Measurements from ENCODE around the gene PURA.
"Not testable (repeated sequence)": the region's sequence is repeated elsewhere in the genome, so short reads cannot be mapped to it uniquely, and the experiment has no call there.

Gene PURA

DNA sequence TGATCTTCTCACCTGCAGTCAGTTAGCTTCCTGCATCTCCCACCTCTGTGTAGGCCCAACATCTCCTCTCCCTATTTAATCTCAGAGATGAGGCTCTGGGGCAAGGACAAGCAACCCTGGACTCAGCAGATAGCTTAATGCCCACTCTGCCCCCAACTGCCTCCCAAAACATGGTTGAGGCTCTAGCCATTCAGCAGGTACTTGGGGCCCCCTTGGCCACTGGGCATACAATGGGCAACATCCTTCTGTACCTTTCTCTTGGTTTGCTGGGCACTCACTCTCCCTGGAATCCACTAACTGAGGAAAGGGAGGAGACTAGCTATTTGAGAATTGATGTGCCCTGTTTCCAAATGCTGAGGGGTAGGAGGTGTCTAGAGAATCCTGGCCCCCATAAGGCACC lies 21.2 kb downstream of the PURA start:
- no peak for DNase-seq (ENCODE audit: low spot score)

- DNase-seq (ENCODE audit: low spot score): no peak
These were observed 22.7 kb downstream of the PURA start for GRCh38 chr5:140136624-140137023.

DNA sequence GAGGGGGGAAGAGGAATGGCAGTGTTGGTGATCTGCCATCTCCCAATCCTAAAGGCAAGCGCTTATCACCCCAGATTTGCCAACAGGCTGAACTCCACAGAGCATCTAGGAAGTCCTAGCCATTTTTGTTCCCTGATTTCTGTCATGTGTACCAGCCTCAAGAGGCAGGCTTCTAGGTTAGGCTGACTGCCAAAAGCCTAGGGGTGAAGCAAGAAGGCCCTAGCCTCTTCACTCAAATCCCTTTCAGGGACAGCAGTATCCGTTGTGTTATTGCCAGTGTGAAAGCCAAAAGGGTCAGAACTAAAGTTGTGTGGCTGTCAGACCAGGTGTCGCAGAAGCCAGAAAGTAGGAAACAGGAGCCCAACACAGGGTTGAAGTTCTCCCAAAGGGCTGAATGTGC lies 26.5 kb downstream of the PURA start:
- DNase-seq (ENCODE audit: low spot score): no peak

- DNase-seq (ENCODE audit: low spot score): peak; percentile 82
These were observed 27.3 kb downstream of the PURA start for GRCh38 chr5:140141241-140141640.

GRCh38 chr5:140142246-140142645 lies 28.3 kb downstream of the PURA start:
- DNase-seq (ENCODE audit: low spot score): no peak

DNA sequence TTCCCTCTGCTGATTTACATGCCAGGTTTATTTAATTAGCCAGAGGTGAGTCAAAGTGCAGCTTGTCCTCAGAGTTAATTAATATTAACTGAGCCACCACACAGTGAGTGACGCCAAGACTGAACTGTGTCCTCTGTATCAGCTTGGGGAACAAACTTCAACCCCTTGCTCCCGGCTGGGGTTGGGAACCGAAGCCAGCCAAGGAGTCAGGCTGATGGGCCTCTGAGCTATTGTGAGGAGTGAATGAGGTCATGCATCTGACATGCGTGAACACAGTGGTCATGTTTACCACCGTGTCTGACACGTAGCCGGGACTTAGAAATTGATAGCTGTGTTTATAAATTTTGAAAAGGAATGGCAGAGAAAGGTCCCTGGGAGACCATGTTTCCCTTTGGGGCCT lies 28.9 kb downstream of the PURA start:
- no peak for DNase-seq (ENCODE audit: low spot score)

GRCh38 chr5:140143521-140144258 lies 29.8 kb downstream of the PURA start:
- DNase-seq (ENCODE audit: low spot score): no peak

DNA sequence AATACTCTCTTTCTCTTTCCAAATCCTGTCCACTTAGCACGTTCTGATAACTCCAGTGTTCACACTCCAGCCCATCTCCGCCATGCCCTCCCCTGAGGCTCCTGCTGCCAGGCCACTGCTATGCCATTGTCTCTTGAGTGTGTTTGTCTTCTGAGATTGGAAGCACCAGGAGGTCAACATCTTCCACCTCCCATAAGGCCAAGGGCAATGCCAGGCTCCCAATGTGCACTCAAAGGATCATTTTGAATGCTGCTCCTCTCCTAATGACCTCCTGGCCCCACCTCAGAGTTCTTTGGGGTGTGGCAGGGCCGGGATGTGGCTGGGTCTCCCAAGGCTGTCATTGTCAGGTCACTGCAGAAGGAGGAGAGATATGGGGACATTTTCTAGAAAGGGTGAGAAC lies 31.3 kb downstream of the PURA start:
- DNase-seq (ENCODE audit: low spot score): no peak

- peak; percentile 92 for DNase-seq (ENCODE audit: low spot score)
These were observed 32.1 kb downstream of the PURA start for GRCh38 chr5:140145818-140146522.

- DNase-seq (ENCODE audit: low spot score): no peak
These were observed 32.6 kb downstream of the PURA start for GRCh38 chr5:140146523-140146842.

DNA sequence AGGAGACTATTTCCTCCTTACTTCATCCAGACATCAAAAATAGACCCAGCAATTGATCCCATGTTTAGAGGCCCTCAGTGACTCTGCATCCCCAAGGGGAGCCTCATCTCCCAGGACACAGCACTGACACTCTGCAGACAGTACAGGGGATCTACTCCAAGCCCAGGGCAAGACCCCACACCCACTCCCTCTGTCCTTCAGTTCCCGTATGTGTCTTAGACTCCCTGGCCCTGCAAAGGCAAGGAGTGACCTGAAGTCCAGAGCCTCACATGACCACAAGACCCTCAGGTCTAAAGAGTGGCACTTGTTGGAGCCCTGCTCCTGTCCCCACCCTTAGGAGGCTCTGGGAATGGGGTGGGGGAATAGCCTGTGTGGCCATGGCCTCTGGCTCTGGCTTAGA lies 33.6 kb downstream of the PURA start:
- DNase-seq (ENCODE audit: low spot score): no peak

- peak; percentile 49 for DNase-seq (ENCODE audit: low spot score)
These were observed 34.6 kb downstream of the PURA start for GRCh38 chr5:140148508-140148907.

DNA sequence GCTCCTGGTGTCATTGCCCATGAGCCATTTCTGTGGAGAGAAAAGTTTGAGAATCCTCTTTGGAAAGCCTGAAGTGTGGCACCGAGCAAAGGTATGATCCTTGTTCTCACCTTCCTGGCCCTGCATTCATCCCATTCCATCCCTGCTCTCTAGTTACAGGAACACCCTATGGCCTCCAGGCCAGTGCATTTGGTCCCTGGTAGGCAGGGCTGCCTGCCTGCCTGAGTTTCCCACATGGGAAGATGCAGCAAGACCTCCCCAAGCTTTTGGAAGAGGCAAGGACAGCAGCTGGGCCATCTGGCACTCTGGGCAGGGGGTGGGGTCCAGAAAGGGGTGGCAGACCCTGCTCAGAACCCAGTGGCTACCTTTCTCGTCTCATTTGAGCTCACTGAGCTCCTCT lies 36.3 kb downstream of the PURA start:
- DNase-seq (ENCODE audit: low spot score): no peak

GRCh38 chr5:140151144-140152021 lies 37.5 kb downstream of the PURA start:
- no peak for DNase-seq (ENCODE audit: low spot score)

DNA sequence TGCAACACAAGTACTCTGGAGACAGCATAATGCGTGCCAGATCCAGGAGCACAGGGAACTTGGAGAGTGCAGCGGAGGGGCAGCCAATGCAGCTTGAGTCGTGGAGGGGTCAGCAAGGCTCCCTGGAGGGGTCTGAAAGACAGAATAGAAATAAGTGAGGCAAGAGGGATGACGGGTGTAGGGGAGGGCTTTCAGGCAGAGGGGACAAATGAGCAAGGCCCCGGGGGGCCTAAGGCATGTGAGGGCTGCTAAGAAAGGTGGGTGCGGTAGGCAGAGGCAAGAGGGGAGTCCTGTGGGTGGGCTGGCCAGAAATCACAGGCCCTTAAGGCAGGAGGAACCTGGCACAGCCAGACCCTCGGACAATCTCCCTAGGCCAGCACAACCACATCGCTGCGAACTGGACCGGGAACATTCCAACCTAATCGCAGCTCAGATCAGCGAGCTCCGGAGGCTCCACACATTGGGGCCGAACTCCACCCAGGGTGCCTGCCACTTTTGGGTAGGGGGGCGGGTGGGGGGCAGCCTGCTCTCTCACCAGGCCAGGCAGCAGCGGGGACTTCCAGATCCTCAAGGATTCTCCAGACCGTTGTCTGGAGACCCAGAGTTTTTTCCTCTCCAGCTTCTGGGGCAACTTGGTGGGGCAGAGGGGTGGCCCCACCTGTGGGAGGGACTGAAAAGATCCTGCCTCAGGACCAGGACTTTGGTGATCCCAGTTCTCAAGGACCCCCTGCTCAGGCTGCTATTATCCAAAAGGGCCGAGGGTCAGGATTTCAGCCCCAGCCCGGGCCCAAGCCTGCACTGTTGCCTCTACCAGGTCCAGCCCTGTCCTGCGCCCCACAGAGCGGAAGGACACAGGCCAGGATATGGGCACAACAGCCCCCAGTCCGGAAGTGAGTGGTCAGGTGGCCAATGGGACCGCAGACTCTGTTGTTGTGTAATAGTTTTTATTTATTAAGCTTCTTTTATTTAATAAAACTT lies 38.4 kb downstream of the PURA start:
- no peak for DNase-seq (ENCODE audit: low spot score)

DNA sequence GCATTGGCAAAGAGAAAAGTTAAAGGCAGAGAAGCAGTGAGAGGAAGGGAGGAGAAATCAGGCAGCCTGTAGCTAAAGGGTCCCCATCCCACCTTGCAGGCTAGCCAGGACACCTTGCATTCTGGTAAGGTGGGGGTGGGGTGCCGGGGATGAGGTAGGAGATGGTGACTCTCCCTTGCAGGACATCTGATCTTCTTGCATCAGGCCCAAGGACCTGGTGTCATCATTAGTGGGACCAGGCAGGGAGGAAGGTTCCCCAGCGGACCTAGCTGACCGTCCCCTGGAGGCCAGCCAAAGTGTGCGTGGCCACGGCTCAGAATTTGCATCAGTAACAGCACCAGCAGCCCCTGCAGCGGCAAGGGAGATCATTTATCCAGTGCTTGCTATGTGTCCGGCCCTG lies 39.3 kb downstream of the PURA start:
- no peak for DNase-seq (ENCODE audit: low spot score)

DNA sequence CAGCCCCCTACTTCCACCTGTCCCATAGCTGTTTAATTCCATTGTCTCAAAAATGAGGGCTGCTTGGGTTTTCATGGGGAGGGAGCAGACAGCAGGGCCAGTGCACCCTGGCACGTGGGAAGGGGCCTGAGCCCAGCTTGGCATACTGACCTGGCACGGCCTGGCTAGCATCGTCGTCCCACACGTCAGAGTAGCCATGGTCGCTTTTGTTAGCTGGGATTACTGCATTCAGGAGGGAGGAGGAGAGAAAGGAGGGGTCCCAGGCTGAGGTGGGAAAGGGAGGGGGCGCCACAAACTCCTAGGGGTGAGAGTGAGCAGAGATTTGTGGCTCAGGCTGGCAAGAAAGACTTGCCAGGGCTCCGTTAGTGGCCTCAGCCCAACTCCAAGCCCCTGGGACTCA lies 40.0 kb downstream of the PURA start:
- DNase-seq (ENCODE audit: low spot score): no peak

GRCh38 chr5:140154710-140155381 lies 40.9 kb downstream of the PURA start:
- DNase-seq (ENCODE audit: low spot score): not testable (repeated sequence)

DNA sequence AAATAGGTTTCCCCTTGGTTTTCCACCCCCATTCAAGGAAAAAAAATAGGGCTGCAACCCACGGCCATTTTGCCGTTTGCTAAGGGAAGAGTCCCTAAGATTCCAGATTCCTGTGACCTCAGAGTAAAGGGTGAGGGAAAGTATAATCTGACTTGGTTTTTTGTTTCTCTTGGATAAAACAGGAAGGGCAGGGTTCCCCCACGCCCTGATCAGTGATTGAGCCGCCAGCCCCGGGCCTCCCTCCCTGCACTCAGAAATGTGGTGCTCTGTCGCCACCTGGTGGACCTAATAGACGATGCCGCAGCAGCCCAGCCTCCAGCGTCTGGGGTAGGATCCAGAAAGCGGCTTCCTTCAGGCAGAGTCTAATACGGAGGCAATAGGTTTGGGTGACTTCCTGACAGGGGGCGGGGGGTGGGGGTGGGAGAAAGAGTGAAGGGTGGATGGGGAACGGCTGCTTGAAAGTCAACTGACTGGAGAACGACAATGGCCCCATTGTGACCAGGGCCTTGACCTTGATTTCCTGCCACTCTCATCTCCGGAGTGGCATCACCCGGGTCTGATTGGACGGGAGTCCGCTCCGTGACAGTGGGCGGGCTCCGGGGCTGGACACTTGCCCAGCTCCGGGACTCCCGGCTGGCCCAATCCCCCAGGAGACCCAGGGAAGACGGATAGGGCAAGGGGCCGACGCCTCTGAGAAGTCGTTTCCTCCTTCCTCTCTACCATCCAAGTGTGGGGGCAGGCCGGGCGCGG lies 43.3 kb downstream of the PURA start:
- DNase-seq (ENCODE audit: low spot score): peak; percentile 95
